Measurements from ENCODE around the gene KRT14. TPM values are rescaled to one million over a fixed set of nuclear protein-coding genes. Genes with fewer than 3 reads are reported as not detected.

KRT14 gene
- total and polyA plus RNA-seq, 2 of the 4 experiments (the other 2 are of a cell fraction): not detected

GRCh38 chr17:41533613-41534012 lies 53.1 kb downstream of the KRT14 start:
- H3K18ac ChIP-seq (ENCODE audit: low read depth, low read length): no peak overlapping the region
- no peak overlapping the region for H4K91ac ChIP-seq (ENCODE audit: insufficient read depth, low read depth, low read length)
- H2BK5ac ChIP-seq (ENCODE audit: low read depth, low read length, poor library complexity, severe bottlenecking): no peak overlapping the region
- no peak overlapping the region for H3K4me2 ChIP-seq (ENCODE audit: low read depth, low read length)
- H3K4me1 ChIP-seq (ENCODE audit: control insufficient read depth, insufficient read depth, low read length): peaks cover 20% of the 10 kb centered on the region
- no peak overlapping the region for H2AK9ac ChIP-seq (replicated peaks; ENCODE audit: low read depth, low read length, poor library complexity)
- no peak overlapping the region for H2BK15ac ChIP-seq (ENCODE audit: low read depth, low read length)
- ATAC-seq (ENCODE audit: low read depth) (no peak), DNase-seq (no peak)
- H3K14ac ChIP-seq (replicated peaks; ENCODE audit: low read depth, low read length): no peak overlapping the region
- no peak overlapping the region for H4K8ac ChIP-seq (ENCODE audit: low read depth in 2 of 2, low read length in 2 of 2)
- no peaks in the 10 kb centered on the region for H4K20me1 ChIP-seq (ENCODE audit: insufficient read depth, low read length)
- no peak overlapping the region for H3K4me3 ChIP-seq (ENCODE audit: insufficient read depth, low read depth, low read length)
- WGBS, 2 experiments (ENCODE audit: extremely low coverage in 2 of 2, insufficient read length in 1 of 2): no CpG with 5 or more reads among the region's 7 CpGs
- no peak overlapping the region for H3K27ac ChIP-seq (ENCODE audit: insufficient read depth, low read length)
- no TSS peak for BruUV-seq (replicated peaks)
- ChIA-PET CTCF (interaction anchor here (1.4 kb wide), 1 partner anchor 16 kb away, joined by 3 read pairs; no protein-coding TSS in a partner anchor), POLR2A (ENCODE audit: unreplicated experiment) (no interaction called here)
- peak; percentile 34; the same call in 1 of the 2 replicates for TF ChIP-seq MAFK (IDR thresholded peaks at IDR 0.05; ENCODE audit: low read depth, low read length)
- no peak for TF ChIP-seq CTCF (conservative IDR thresholded peaks at IDR 0.05; ENCODE audit: low read depth, low read length)
- dilution Hi-C loops (cut with HindIII; ENCODE audit: low sequenced_read_pairs, unreplicated experiment) (no loop called here), intact Hi-C loops (cut with micrococcal nuclease) (no loop called here), in situ Hi-C loops (cut with MboI; ENCODE audit: low sequenced_read_pairs) (no loop called here)
- peaks cover 22% of the 10 kb centered on the region for H3K9me1 ChIP-seq (ENCODE audit: insufficient read depth, low read length)
- H3K56ac ChIP-seq (ENCODE audit: extremely low read depth, insufficient read depth, low read length): no peak overlapping the region
- H2AFZ ChIP-seq (replicated peaks; ENCODE audit: low read length, poor library complexity): no peak overlapping the region
- H3K9me3 ChIP-seq (ENCODE audit: control insufficient read depth, insufficient read depth, low read length): no peaks in the 10 kb centered on the region
- no peak overlapping the region for H2AK5ac ChIP-seq (ENCODE audit: low read depth, low read length)
- H2BK20ac ChIP-seq (ENCODE audit: low read depth, low read length): no peak overlapping the region
- no peaks in the 10 kb centered on the region for H3K36me3 ChIP-seq (ENCODE audit: control insufficient read depth, insufficient read depth, low read length)
- H4K5ac ChIP-seq (ENCODE audit: low read depth, low read length): no peak overlapping the region
- H2BK120ac ChIP-seq (ENCODE audit: low read depth, low read length): no peak overlapping the region
- H3K9ac ChIP-seq (ENCODE audit: low read depth, low read length): no peak overlapping the region
- H3K27me3 ChIP-seq (ENCODE audit: control insufficient read depth, insufficient read depth, low read length): no peaks in the 10 kb centered on the region
- no peak overlapping the region for H3K23ac ChIP-seq (ENCODE audit: low read depth, low read length)
- no peaks in the 10 kb centered on the region for H3K79me1 ChIP-seq (ENCODE audit: low read depth in 1 of 2, low read length in 2 of 2)
- no peak overlapping the region for H3K4ac ChIP-seq (ENCODE audit: low read depth, low read length)

Data from IMR-90 (cell line).